Measurements from ENCODE around the gene SYNDIG1L. TPM values are rescaled to one million over a fixed set of nuclear protein-coding genes. Genes with fewer than 3 reads are reported as not detected.

SYNDIG1L gene
- polyA plus RNA-seq, 1 donor from 2014 or later = 2.0 TPM

DNA sequence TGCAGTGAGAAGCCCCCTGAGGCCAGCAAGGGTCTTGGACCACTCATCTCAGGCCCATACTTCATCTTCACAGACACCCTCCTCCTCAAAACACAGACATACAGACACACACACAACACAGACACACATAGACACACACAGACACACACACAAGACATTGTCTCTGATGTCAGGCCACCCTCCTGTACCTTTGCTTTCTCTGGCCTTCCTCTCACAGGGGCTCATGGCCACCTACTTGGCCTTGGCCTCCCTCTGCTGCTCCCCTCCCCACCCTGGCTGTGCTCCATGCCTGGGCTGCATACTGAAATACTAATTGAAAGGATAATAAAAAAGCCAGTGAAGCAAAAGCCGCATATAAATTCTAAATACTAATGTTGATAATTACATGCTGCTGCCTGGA, 1.6 kb upstream of the SYNDIG1L start:
- no peak overlapping the region for H3K4me2 ChIP-seq (ENCODE audit: low read length)

DNA sequence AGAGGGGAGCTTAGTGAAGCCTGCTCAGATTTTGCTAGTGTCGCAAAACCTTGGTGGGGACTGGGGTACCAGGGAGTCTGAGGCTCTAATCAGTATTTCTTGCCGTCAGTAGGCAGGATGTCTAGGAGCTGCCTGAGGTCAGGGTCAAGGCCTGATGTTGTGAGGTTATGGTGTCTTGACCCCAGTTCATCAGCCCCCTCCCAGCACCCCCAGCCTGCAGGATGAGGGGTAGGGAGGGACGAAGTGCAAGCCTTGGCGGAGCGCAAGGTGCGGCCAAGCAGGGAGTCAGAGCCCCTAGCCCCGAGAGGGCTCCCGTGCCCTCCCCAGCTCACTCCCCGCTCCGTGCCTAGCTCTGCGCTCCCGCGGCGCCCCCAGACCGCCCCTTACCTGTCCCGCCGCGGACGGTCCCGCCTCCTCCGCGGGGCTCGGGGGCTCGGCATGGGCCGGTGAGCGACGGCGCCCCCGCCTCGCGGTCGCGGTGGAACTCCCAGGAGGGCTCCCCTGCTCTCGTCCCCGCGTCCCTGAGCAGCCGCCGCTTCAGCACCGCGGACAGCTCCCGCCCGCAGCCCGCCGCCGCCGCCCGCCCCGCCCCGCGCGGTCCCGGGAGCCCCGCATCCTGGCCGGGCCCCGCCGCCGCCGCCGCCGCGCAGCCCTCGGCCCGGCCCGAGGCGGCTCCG, 347 bp downstream of the SYNDIG1L start:
- peaks cover 52% of the 10 kb centered on the region for H3K27me3 ChIP-seq (ENCODE audit: insufficient read depth, low read depth, low read length)
- no peak overlapping the region for H2AFZ ChIP-seq (ENCODE audit: low read depth, low read length)

More for the DNA sequence above, 1.6 kb upstream of the SYNDIG1L start:
- Histone ChIP-seq H3K4me3 (ENCODE audit: low read length) (no peak overlapping the region), H3K27me3 (ENCODE audit: insufficient read depth, low read depth, low read length) (peaks cover 48% of the 10 kb centered on the region), H3K27ac (ENCODE audit: low read length) (no peak overlapping the region), H3K9me2 (ENCODE audit: insufficient read depth, low read length) (no peaks in the 10 kb centered on the region), H3F3A (ENCODE audit: insufficient read depth, low read length, poor library complexity, severe bottlenecking) (no peaks in the 10 kb centered on the region), H3K79me2 (replicated peaks; ENCODE audit: insufficient read depth, low read length) (no peaks in the 10 kb centered on the region), H3K9ac (ENCODE audit: low read length) (no peak overlapping the region), H4K20me1 (ENCODE audit: insufficient read depth) (no peaks in the 10 kb centered on the region), H2AFZ (ENCODE audit: low read depth, low read length) (no peak overlapping the region), H3K9me3 (ENCODE audit: low read length) (no peaks in the 10 kb centered on the region), H3K36me3 (ENCODE audit: insufficient read depth, low read length) (no peaks in the 10 kb centered on the region)
- no peak for TF ChIP-seq TAF1 (IDR thresholded peaks at IDR 0.05; ENCODE audit: low read depth)
- TF ChIP-seq RAD21 (conservative IDR thresholded peaks at IDR 0.05) = no peak
- no peak for TF ChIP-seq EZH2 (IDR thresholded peaks at IDR 0.05; ENCODE audit: borderline replicate concordance, insufficient read depth, low read length, poor library complexity, severe bottlenecking)
- no peak for TF ChIP-seq POLR2AphosphoS5 (IDR thresholded peaks at IDR 0.05)
- no peak for TF ChIP-seq SMC3 (conservative IDR thresholded peaks at IDR 0.05; ENCODE audit: poor library complexity)
- TF ChIP-seq EP300 (conservative IDR thresholded peaks at IDR 0.05; ENCODE audit: poor library complexity, severe bottlenecking) = no peak
- TF ChIP-seq, protein P1, sequence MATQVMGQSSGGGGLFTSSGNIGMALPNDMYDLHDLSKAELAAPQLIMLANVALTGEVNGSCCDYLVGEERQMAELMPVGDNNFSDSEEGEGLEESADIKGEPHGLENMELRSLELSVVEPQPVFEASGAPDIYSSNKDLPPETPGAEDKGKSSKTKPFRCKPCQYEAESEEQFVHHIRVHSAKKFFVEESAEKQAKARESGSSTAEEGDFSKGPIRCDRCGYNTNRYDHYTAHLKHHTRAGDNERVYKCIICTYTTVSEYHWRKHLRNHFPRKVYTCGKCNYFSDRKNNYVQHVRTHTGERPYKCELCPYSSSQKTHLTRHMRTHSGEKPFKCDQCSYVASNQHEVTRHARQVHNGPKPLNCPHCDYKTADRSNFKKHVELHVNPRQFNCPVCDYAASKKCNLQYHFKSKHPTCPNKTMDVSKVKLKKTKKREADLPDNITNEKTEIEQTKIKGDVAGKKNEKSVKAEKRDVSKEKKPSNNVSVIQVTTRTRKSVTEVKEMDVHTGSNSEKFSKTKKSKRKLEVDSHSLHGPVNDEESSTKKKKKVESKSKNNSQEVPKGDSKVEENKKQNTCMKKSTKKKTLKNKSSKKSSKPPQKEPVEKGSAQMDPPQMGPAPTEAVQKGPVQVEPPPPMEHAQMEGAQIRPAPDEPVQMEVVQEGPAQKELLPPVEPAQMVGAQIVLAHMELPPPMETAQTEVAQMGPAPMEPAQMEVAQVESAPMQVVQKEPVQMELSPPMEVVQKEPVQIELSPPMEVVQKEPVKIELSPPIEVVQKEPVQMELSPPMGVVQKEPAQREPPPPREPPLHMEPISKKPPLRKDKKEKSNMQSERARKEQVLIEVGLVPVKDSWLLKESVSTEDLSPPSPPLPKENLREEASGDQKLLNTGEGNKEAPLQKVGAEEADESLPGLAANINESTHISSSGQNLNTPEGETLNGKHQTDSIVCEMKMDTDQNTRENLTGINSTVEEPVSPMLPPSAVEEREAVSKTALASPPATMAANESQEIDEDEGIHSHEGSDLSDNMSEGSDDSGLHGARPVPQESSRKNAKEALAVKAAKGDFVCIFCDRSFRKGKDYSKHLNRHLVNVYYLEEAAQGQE (IDR thresholded peaks at IDR 0.05; ENCODE audit: borderline replicate concordance) = no peak
- TF ChIP-seq, protein P2, sequence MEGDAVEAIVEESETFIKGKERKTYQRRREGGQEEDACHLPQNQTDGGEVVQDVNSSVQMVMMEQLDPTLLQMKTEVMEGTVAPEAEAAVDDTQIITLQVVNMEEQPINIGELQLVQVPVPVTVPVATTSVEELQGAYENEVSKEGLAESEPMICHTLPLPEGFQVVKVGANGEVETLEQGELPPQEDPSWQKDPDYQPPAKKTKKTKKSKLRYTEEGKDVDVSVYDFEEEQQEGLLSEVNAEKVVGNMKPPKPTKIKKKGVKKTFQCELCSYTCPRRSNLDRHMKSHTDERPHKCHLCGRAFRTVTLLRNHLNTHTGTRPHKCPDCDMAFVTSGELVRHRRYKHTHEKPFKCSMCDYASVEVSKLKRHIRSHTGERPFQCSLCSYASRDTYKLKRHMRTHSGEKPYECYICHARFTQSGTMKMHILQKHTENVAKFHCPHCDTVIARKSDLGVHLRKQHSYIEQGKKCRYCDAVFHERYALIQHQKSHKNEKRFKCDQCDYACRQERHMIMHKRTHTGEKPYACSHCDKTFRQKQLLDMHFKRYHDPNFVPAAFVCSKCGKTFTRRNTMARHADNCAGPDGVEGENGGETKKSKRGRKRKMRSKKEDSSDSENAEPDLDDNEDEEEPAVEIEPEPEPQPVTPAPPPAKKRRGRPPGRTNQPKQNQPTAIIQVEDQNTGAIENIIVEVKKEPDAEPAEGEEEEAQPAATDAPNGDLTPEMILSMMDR (IDR thresholded peaks at IDR 0.05; ENCODE audit: poor library complexity, severe bottlenecking) = no peak
- TF ChIP-seq MXI1 (conservative IDR thresholded peaks at IDR 0.05; ENCODE audit: poor library complexity, severe bottlenecking) = no peak

More for the DNA sequence above, 347 bp downstream of the SYNDIG1L start:
- H3K4me3 ChIP-seq (ENCODE audit: low read length) = peak overlapping the region; percentile 67
- H3K9ac ChIP-seq (ENCODE audit: low read length) = peak overlapping the region; percentile 45
- H3K27ac ChIP-seq (ENCODE audit: low read length) = no peak overlapping the region
- H3F3A ChIP-seq (ENCODE audit: insufficient read depth, low read length, poor library complexity, severe bottlenecking) = no peaks in the 10 kb centered on the region
- H3K79me2 ChIP-seq (replicated peaks; ENCODE audit: insufficient read depth, low read length) = no peaks in the 10 kb centered on the region
- no peaks in the 10 kb centered on the region for H3K36me3 ChIP-seq (ENCODE audit: insufficient read depth, low read length)
- H4K20me1 ChIP-seq (ENCODE audit: insufficient read depth) = no peaks in the 10 kb centered on the region
- H3K4me2 ChIP-seq (ENCODE audit: low read length) = no peak overlapping the region
- no peaks in the 10 kb centered on the region for H3K9me2 ChIP-seq (ENCODE audit: insufficient read depth, low read length)
- TF ChIP-seq EZH2 (IDR thresholded peaks at IDR 0.05; ENCODE audit: borderline replicate concordance, insufficient read depth, low read length, poor library complexity, severe bottlenecking) (no peak), TAF1 (IDR thresholded peaks at IDR 0.05; ENCODE audit: low read depth) (no peak)
- TF ChIP-seq, protein P1 (IDR thresholded peaks at IDR 0.05; ENCODE audit: borderline replicate concordance) = peak; percentile 64
- H3K9me3 ChIP-seq (ENCODE audit: low read length) = no peaks in the 10 kb centered on the region

Measured in neural cell (in vitro differentiated cells).